ENCODE measurements around the gene KRT3.

DNA sequence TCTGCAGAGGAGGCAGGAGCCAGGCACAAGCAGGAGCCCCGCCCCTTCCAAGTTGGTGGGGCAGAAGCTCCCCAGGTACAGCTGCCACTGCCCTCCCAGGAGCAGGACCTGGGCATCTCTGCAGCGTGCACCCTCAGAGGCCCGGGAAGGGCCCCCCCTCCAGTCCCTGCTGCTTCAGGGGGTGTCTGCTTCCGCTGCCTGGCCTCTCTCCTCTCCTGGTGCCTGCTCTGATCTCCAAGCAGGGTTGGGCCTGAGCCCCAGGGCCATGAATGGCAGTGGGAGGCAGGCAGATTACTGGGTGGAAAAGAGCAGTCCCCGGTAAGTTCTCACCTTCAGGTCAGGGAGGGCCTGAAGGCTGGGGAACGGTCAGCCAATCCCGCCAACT is 53.7 kb downstream of the KRT3 start:
- TF ChIP-seq, protein P1, sequence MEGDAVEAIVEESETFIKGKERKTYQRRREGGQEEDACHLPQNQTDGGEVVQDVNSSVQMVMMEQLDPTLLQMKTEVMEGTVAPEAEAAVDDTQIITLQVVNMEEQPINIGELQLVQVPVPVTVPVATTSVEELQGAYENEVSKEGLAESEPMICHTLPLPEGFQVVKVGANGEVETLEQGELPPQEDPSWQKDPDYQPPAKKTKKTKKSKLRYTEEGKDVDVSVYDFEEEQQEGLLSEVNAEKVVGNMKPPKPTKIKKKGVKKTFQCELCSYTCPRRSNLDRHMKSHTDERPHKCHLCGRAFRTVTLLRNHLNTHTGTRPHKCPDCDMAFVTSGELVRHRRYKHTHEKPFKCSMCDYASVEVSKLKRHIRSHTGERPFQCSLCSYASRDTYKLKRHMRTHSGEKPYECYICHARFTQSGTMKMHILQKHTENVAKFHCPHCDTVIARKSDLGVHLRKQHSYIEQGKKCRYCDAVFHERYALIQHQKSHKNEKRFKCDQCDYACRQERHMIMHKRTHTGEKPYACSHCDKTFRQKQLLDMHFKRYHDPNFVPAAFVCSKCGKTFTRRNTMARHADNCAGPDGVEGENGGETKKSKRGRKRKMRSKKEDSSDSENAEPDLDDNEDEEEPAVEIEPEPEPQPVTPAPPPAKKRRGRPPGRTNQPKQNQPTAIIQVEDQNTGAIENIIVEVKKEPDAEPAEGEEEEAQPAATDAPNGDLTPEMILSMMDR (IDR thresholded peaks at IDR 0.05) = no peak
- TF ChIP-seq POLR2AphosphoS5 (IDR thresholded peaks at IDR 0.05) = no peak
